H1 (cell line): ENCODE results near the gene INPP5J.

Experiments used
- CTCF ChIP-seq, 3 experiments: IDR thresholded peaks; 1 replicate in 2 of 3; 2 replicates in 1 of 3; pipeline versions ENCODE4 v1.5.1 to v1.6.1; 2011; ENCODE audit warnings: low read length in 3 of 3, mild to moderate bottlenecking in 3 of 3, inconsistent platforms in 2 of 3, low read depth in 1 of 3, moderate library complexity in 1 of 3; ENCODE audit not compliant: insufficient read depth in 1 of 3; ENCODE audit errors: control extremely low read depth in 1 of 3
- GTF2F1 ChIP-seq: IDR thresholded peaks from 2 replicates; pipeline ENCODE4 v1.6.1; 2012; ENCODE audit warnings: low read depth, low read length, improper control_type of control experiment, borderline replicate concordance
- USF2 ChIP-seq: IDR thresholded peaks from 2 replicates; pipeline ENCODE4 v1.6.1; 2011; ENCODE audit warnings: low read length, improper control_type of control experiment
- TF ChIP-seq, protein P1 (sequence below): IDR thresholded peaks from 2 replicates; pipeline ENCODE4 v1.6.1; 2012; ENCODE audit warnings: inconsistent platforms
- TF ChIP-seq, protein P2 (sequence below): IDR thresholded peaks from 2 replicates; pipeline ENCODE4 v1.6.1; 2012; ENCODE audit warnings: low read length, inconsistent platforms

DNA sequence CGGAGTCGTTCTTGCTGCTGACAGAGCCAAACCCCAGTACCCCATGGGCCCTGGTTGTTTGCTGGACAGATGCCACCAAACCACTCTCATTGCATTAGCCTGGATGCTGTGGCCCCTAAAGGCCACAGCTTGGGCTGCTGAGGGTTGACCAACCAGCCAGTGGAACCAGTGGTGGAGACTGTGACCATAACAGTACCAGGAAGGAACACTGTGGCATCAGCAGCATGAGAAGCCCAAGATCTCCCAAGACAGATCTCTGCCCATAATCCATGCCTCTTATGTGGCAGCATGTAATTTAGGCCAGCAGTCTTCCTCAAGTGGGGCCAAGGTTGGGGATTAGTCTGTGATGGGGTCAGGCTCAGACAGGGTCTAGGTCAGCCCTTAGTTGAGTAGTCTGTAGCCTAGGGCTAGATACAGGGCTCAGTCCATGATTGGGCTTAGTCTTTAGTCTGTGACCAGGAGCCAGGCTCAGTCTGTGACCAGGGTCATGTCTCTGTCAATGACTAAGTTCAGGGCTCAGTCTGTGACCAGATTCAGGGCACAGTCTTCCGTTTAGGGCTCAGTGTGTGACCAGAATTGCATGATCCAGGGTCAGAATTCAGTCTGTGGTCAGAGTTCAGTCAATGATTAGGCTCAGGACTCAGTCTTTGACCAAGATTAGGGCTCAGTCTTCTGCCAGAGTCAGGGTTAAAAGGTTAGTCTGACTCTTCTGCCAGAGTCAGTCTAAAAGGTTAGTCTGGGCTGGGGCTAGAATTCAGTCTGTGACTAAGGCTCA lies 4.5 kb upstream of the INPP5J start:
- TF ChIP-seq, protein P1, sequence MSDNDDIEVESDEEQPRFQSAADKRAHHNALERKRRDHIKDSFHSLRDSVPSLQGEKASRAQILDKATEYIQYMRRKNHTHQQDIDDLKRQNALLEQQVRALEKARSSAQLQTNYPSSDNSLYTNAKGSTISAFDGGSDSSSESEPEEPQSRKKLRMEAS: no peak
- TF ChIP-seq CTCF (IDR thresholded peaks at IDR 0.05; ENCODE audit: control extremely low read depth in 1 of 3, insufficient read depth in 1 of 3, low read depth in 1 of 3, low read length in 3 of 3) (no peak), GTF2F1 (no peak), USF2 (no peak)
- TF ChIP-seq, protein P2, sequence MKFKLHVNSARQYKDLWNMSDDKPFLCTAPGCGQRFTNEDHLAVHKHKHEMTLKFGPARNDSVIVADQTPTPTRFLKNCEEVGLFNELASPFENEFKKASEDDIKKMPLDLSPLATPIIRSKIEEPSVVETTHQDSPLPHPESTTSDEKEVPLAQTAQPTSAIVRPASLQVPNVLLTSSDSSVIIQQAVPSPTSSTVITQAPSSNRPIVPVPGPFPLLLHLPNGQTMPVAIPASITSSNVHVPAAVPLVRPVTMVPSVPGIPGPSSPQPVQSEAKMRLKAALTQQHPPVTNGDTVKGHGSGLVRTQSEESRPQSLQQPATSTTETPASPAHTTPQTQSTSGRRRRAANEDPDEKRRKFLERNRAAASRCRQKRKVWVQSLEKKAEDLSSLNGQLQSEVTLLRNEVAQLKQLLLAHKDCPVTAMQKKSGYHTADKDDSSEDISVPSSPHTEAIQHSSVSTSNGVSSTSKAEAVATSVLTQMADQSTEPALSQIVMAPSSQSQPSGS: no peak
